Astrocyte (in vitro differentiated cells and primary cell): ENCODE results near the gene RAP1A. TPM values are rescaled to one million over a fixed set of nuclear protein-coding genes. Genes with fewer than 3 reads are reported as not detected.
A peak's percentile ranks its signal among the peaks of the same experiment; 100 is the strongest.

Experiments used
- DNase-seq: peaks from one replicate; pipeline ENCODE4 v3.0.0-alpha.2; 2010; ENCODE audit warnings: low read depth
- FAIRE-seq: peaks from 2 replicates; lab custom pipeline; 2011; peaks lifted over from hg19 to GRCh38; lab: Jason Lieb, UNC
- H2AFZ ChIP-seq: 2 replicates; pipeline ENCODE4 v1.6.0; 2012; ENCODE audit warnings: low read depth, low read length, inconsistent platforms
- H3K27ac ChIP-seq: 2 replicates; pipeline ENCODE4 v1.5.1; 2011; ENCODE audit warnings: low read depth, low read length, inconsistent platforms
- H3K27me3 ChIP-seq: 2 replicates; pipeline ENCODE4 v1.6.0; 2011; ENCODE audit warnings: low read length, inconsistent platforms; ENCODE audit not compliant: insufficient read depth
- H3K36me3 ChIP-seq: 2 replicates; pipeline ENCODE4 v1.5.1; 2011; ENCODE audit warnings: low read length, inconsistent platforms; ENCODE audit not compliant: insufficient read depth
- H3K4me1 ChIP-seq: 2 replicates; pipeline ENCODE4 v1.5.1; 2011; ENCODE audit warnings: low read length, inconsistent platforms; ENCODE audit not compliant: insufficient read depth
- H3K4me2 ChIP-seq: 2 replicates; pipeline ENCODE4 v1.6.0; 2012; ENCODE audit warnings: low read length, inconsistent platforms
- H3K4me3 ChIP-seq: 2 replicates; pipeline ENCODE4 v1.5.1; 2011; ENCODE audit warnings: low read depth, mild to moderate bottlenecking, low read length, inconsistent platforms; ENCODE audit not compliant: insufficient read depth
- H3K79me2 ChIP-seq: 2 replicates; pipeline ENCODE4 v1.6.0; 2012; ENCODE audit warnings: mild to moderate bottlenecking, low read length, inconsistent platforms; ENCODE audit not compliant: insufficient read depth
- H3K9ac ChIP-seq: 2 replicates; pipeline ENCODE4 v1.6.0; 2012; ENCODE audit warnings: mild to moderate bottlenecking, low read length, inconsistent platforms
- H3K9me3 ChIP-seq: 2 replicates; pipeline ENCODE4 v1.5.1; 2012; ENCODE audit warnings: low read depth, mild to moderate bottlenecking, low read length, inconsistent platforms; ENCODE audit not compliant: insufficient read depth
- H4K20me1 ChIP-seq: 2 replicates; pipeline ENCODE4 v1.6.0; 2012; ENCODE audit warnings: low read length, inconsistent platforms; ENCODE audit not compliant: insufficient read depth
- H3K27ac Mint-ChIP-seq: one replicate; pipeline ENCODE4 v1.8.0; 2021; ENCODE audit warnings: mild to moderate bottlenecking, mixed read lengths; ENCODE audit not compliant: unreplicated experiment
- H3K27me3 Mint-ChIP-seq: one replicate; pipeline ENCODE4 v1.8.0; 2021; ENCODE audit warnings: low read depth, mixed read lengths; ENCODE audit not compliant: unreplicated experiment
- H3K36me3 Mint-ChIP-seq: one replicate; pipeline ENCODE4 v1.8.0; 2021; ENCODE audit warnings: low read depth, mixed read lengths; ENCODE audit not compliant: unreplicated experiment
- H3K4me1 Mint-ChIP-seq: one replicate; pipeline ENCODE4 v1.8.0; 2021; ENCODE audit warnings: low read depth, mixed read lengths; ENCODE audit not compliant: unreplicated experiment
- H3K4me3 Mint-ChIP-seq: one replicate; pipeline ENCODE4 v1.8.0; 2021; ENCODE audit warnings: mild to moderate bottlenecking, moderate library complexity, mixed read lengths; ENCODE audit not compliant: unreplicated experiment
- H3K9me3 Mint-ChIP-seq: one replicate; pipeline ENCODE4 v1.8.0; 2021; ENCODE audit warnings: mild to moderate bottlenecking, mixed read lengths; ENCODE audit not compliant: unreplicated experiment
- EZH2 ChIP-seq: IDR thresholded peaks from 2 replicates; pipeline ENCODE4 v1.6.1; 2012; ENCODE audit warnings: mild to moderate bottlenecking, low read length, inconsistent platforms; ENCODE audit not compliant: insufficient read depth
- total RNA-seq: library from RNA; stranded (reverse); gene quantifications from 2 replicates; pipeline ENCODE4 v1.2.1, GENCODE V29; 2021
- TF ChIP-seq, protein P1 (sequence below): IDR thresholded peaks from 2 replicates; pipeline ENCODE4 v1.5.1; 2011; ENCODE audit warnings: low read depth, mild to moderate bottlenecking, inconsistent platforms, low read length, moderate library complexity; ENCODE audit not compliant: insufficient read depth

The RAP1A gene
- total RNA-seq, 1 donor from 2014 or later: 66.6 TPM

DNA sequence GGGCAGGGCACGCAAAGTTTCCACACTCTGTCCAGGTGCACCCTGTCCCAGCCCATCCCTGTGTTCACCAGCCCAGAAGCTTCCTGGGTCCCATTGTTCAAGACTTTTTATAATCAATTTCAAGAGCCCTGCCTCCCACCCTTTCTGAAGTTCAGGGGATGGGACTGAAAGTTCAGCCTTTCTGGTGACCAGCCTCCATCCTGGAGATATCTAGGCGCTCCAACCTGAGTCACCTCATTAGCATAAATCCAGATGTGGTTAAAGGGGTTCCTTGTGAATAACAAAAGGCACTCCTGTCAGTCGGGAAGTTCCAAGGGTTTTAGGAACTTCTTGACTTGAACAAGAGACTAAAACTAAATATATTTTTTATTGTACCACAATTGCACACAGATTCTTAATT, 48.4 kb upstream of the RAP1A start:
- Histone ChIP-seq H3K4me3 (no peak overlapping the region), H3K79me2 (no peaks in the 10 kb centered on the region), H3K4me2 (peak overlapping the region; percentile 1), H3K36me3 (no peaks in the 10 kb centered on the region), H3K9me3 (no peaks in the 10 kb centered on the region), H3K27me3 (no peaks in the 10 kb centered on the region), H3K9ac (no peak overlapping the region), H3K27ac (no peak overlapping the region), H4K20me1 (no peaks in the 10 kb centered on the region), H2AFZ (no peak overlapping the region), H3K4me1 (peaks cover 12% of the 10 kb centered on the region)
- Mint-ChIP-seq H3K36me3 (peaks cover 3% of the 10 kb centered on the region), H3K4me1 (peaks cover 13% of the 10 kb centered on the region), H3K9me3 (no peaks in the 10 kb centered on the region), H3K27ac (no peak overlapping the region), H3K27me3 (no peaks in the 10 kb centered on the region), H3K4me3 (no peak overlapping the region)
- no peak for TF ChIP-seq EZH2
- DNase-seq: no peak
- FAIRE-seq: no peak

DNA sequence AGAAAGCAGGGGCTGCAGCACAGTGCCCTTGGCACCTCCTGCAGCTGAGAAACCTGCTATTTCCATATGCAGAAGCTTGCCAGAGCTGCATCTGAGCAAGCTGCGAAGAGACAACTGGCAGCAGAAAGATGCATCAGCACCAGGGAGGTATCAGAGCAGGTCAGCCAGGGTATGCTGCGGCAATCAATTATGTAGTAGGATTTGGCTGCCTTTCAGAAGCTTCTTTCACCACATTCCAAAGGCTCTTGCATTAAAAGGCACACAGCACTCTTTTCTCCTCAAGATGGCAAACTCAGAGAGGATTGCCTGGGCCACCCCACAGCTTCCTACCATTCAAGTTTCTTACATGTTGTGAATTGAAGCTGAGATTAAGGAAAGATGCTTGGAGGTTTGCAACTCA, 47.6 kb upstream of the RAP1A start:
- Histone ChIP-seq H3K4me1 (peaks cover 11% of the 10 kb centered on the region), H3K4me2 (peak overlapping the region; percentile 1), H2AFZ (no peak overlapping the region), H3K9me3 (no peaks in the 10 kb centered on the region), H3K36me3 (no peaks in the 10 kb centered on the region), H3K27ac (no peak overlapping the region), H3K79me2 (no peaks in the 10 kb centered on the region), H4K20me1 (no peaks in the 10 kb centered on the region), H3K4me3 (no peak overlapping the region), H3K9ac (no peak overlapping the region), H3K27me3 (no peaks in the 10 kb centered on the region)
- Mint-ChIP-seq H3K4me3 (no peak overlapping the region), H3K36me3 (peaks cover 3% of the 10 kb centered on the region), H3K27me3 (no peaks in the 10 kb centered on the region), H3K4me1 (peaks cover 13% of the 10 kb centered on the region), H3K27ac (no peak overlapping the region), H3K9me3 (no peaks in the 10 kb centered on the region)
- TF ChIP-seq, protein P1, sequence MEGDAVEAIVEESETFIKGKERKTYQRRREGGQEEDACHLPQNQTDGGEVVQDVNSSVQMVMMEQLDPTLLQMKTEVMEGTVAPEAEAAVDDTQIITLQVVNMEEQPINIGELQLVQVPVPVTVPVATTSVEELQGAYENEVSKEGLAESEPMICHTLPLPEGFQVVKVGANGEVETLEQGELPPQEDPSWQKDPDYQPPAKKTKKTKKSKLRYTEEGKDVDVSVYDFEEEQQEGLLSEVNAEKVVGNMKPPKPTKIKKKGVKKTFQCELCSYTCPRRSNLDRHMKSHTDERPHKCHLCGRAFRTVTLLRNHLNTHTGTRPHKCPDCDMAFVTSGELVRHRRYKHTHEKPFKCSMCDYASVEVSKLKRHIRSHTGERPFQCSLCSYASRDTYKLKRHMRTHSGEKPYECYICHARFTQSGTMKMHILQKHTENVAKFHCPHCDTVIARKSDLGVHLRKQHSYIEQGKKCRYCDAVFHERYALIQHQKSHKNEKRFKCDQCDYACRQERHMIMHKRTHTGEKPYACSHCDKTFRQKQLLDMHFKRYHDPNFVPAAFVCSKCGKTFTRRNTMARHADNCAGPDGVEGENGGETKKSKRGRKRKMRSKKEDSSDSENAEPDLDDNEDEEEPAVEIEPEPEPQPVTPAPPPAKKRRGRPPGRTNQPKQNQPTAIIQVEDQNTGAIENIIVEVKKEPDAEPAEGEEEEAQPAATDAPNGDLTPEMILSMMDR: no peak
- TF ChIP-seq EZH2: no peak
- no peak for FAIRE-seq
- peak; percentile 72 for DNase-seq

DNA sequence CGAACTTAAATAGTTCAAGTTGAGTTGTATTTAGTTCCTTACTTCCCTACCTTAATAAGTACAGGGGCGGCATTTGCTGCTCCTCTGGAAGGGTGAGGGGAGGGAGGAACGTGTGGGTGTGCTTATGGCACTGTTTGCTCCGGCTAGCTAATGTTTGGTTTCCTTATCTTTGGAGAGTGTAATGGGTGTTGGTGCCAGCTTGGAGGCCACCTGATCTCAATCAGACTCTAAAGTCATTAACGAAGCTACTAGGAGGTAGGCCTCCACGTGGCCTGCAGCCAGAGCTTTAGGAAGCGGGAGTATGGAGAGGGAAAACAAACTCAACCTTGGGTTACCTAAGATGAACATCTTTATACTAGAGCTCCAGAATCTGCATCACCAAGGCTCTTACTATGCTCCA, 43.0 kb upstream of the RAP1A start:
- TF ChIP-seq, protein P1: no peak
- TF ChIP-seq EZH2: no peak
- no peak overlapping the region for H2AFZ ChIP-seq
- Mint-ChIP-seq H3K36me3 (no peaks in the 10 kb centered on the region), H3K9me3 (peaks cover 1% of the 10 kb centered on the region), H3K4me1 (peaks cover 4% of the 10 kb centered on the region), H3K27ac (no peak overlapping the region), H3K27me3 (peaks cover 3% of the 10 kb centered on the region), H3K4me3 (no peak overlapping the region)
- no peak overlapping the region for H3K27ac ChIP-seq
- H3K4me1 ChIP-seq: peaks cover 4% of the 10 kb centered on the region
- no peaks in the 10 kb centered on the region for H4K20me1 ChIP-seq
- no peaks in the 10 kb centered on the region for H3K9me3 ChIP-seq
- no peak overlapping the region for H3K4me3 ChIP-seq
- DNase-seq (no peak), FAIRE-seq (no peak)
- no peak overlapping the region for H3K9ac ChIP-seq
- no peaks in the 10 kb centered on the region for H3K79me2 ChIP-seq
- no peak overlapping the region for H3K4me2 ChIP-seq
- H3K27me3 ChIP-seq: no peaks in the 10 kb centered on the region
- H3K36me3 ChIP-seq: no peaks in the 10 kb centered on the region
